SU-DHL-6 (cell line): ENCODE measurements around the gene PDPK1.

ENCODE experiments used
- EZH2phosphoT487 ChIP-seq: fragments of 200-600 bp; sonication (generic), shearing (Covaris generic); conservative IDR thresholded peaks from 2 replicates; pipeline ENCODE4 v1.6.1; 2018; ENCODE audit warnings: mild to moderate bottlenecking, antibody characterized with exemption, low read length, moderate library complexity, mixed read lengths
- TF ChIP-seq, protein P1 (sequence below): fragments of 200-600 bp; sonication (generic); IDR thresholded peaks from one replicate; pipeline ENCODE4 v1.5.1; 2017; ENCODE audit warnings: antibody characterized with exemption, mild to moderate bottlenecking, low read length, moderate library complexity; ENCODE audit not compliant: insufficient read depth, poor library complexity, severe bottlenecking

DNA sequence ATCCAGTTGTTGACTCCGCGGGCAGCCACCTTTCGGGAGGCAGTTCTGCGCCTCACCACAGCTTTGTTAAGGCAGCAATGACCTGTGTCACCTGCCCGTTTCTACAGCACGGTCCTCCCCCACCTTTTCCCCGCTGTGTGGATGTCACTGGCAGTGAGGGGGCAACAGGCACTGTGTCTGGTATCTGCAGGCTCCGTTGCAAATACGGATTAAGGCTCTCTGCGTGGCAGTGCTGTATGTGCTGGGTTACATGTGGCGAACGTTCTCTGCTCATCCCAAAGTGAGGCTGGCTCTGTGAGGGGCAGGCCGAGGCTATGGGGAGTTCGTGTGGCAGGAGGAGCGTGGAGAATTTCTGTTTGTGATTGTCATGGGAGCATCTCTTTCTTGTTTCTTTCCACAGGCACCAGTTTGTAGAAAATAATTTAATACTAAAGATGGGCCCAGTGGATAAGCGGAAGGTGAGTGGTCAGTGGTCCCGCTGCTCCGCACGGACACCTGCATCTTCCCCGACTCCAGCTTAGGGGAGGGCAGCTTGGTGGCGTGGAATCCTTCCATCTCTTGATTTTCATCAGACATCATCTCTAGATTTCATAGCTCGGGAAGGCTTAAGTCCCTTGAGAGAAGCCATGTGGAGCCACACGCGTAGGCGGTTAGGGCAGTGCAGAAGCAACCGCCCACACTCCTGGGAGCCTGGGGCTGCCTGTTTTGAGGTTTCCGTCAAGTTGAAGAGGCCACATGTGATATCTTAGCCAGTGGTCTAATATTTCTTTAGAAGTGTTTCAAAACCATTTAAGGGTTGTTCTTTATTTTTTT is 57.8 kb downstream of the PDPK1 start:
- TF ChIP-seq, protein P1, sequence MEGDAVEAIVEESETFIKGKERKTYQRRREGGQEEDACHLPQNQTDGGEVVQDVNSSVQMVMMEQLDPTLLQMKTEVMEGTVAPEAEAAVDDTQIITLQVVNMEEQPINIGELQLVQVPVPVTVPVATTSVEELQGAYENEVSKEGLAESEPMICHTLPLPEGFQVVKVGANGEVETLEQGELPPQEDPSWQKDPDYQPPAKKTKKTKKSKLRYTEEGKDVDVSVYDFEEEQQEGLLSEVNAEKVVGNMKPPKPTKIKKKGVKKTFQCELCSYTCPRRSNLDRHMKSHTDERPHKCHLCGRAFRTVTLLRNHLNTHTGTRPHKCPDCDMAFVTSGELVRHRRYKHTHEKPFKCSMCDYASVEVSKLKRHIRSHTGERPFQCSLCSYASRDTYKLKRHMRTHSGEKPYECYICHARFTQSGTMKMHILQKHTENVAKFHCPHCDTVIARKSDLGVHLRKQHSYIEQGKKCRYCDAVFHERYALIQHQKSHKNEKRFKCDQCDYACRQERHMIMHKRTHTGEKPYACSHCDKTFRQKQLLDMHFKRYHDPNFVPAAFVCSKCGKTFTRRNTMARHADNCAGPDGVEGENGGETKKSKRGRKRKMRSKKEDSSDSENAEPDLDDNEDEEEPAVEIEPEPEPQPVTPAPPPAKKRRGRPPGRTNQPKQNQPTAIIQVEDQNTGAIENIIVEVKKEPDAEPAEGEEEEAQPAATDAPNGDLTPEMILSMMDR = no peak
- TF ChIP-seq EZH2phosphoT487 = no peak
